GM19455 (cell line): ENCODE measurements around the gene SEC16B.

Source experiments
- ATAC-seq: cut with Tn5 transposase; IDR thresholded peaks from one replicate; pipeline ENCODE4 v1.9.1; 2021; ENCODE audit not compliant: unreplicated experiment

SEC16B gene

DNA sequence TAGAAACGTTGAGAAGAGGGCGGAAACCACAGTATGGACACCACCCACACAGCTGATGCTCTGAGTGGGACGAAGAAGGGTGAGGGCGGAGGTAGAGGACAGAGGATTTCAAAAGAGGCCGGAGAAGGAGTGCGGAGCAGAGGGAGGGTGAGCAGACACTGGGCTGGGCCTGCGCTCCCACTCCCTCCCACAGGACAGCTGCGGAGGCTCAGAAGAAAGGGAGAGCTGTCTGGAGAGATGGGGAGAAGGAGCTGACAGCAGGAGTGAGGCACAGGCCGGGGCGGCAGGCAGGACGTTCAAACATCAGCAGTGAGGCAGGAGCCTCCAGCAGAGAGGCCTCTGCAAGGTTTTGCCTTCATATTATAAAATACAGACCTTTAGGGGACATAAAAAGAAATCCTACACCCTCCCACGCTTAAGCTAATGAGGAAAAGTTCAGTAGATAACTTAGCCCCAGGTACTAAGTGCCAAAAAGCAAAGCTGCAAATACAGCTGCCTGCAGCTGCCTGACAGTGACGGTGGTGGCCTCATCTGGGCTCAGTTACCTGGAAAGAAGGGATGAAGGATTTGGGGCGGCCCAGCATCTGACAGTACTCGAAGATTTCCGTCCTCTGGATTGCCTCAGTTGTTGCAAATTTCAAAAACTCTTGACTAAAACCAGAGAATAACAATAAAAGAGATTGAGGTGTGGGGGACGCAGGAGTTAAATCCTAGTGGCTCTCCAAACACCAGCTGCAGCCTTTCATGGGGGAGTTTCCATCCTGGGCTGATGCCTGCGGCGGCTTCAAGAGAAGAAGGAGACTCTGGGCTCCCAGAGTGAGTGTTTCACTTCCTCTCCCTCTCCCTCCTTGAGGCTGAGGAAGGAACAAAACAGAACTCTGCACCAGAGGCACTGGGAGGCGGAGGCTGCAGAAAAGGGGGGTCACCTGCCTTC, 25.6 kb downstream of the SEC16B start:
- ATAC-seq = no peak

DNA sequence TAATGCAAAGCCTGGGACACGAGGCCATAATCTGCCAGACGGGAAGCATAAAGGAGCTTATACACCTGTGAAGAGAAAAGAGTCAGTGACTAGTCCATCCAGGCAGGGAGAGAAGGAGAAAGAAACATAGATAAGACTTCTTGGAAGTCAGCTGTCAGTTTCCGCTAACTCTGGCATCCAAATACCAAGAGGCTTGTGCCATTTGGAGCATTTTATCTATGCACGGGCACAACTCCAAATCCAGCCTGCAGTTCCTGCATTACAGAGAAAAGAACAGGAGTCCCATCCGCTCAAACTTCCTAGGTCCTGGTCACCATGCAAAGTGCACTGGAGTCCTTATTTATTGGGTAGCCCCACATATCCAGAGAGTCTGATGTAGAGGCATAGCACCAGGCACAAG, 27.9 kb downstream of the SEC16B start:
- ATAC-seq = no peak

DNA sequence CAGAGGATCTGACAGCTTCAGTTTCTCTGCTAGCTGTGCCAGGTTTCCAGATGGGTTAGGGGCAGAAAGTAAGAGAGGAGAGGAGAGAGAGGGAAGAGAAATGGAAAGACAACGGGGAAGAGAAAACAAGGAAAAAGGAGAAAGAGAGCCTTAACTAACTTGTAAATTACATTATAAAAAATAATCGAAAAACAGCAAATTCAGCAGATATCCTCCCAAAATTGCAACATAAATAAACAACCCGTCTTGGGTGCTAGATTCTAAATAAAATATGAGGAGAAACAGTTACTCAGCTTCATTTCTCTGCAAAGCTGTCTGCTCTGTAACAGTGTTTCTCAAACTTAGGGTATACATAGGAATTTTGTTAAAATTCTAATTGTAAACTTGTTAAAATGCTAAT, 29.2 kb downstream of the SEC16B start:
- no peak for ATAC-seq

DNA sequence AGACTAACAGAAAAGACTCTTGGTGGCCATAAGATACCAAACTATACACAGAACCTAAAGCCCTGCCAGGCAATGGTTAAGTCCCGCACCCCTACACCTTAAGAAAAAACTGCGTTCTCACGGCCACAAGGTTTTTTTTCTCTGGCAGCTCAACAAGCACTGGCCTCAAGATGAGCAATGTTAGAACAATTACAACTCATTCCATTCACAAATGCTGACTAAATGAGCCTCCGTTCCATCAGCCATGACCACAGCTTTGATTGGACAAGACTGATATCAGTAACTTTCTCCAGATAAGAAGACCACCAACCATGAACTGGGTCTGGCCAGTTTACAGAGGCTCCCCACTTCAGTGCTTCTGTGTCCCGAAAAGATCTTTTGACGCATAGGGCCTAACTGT, 31.9 kb downstream of the SEC16B start:
- ATAC-seq = no peak

DNA sequence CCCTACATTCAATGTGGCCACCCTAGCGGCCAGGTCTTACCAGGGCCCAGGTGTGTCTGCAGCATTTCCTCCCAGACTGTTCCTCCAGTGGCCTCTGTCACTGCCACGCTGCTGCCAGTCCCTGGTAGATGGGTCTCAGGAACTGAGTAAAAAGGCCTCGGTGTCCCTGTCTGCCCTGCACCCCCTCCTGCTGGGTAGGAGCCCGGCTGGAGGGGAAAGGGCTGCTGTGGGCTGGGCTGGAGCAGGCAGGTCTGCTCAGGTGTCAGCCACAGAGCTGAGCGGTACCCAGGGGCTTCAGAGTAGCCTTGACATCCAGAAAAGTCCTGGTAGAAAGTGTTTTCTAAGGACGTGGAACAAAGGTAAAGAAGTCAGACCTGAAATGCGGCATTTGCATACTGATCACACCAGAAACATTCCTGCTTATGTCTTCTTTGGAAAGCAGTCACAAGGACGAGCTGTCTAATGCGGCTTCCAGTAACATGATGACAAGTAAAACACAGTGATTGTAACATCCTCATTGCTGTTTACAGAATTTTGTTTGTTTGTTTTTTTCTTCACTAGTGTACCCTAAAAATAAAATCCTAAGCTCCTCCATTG, 32.6 kb downstream of the SEC16B start:
- no peak for ATAC-seq

DNA sequence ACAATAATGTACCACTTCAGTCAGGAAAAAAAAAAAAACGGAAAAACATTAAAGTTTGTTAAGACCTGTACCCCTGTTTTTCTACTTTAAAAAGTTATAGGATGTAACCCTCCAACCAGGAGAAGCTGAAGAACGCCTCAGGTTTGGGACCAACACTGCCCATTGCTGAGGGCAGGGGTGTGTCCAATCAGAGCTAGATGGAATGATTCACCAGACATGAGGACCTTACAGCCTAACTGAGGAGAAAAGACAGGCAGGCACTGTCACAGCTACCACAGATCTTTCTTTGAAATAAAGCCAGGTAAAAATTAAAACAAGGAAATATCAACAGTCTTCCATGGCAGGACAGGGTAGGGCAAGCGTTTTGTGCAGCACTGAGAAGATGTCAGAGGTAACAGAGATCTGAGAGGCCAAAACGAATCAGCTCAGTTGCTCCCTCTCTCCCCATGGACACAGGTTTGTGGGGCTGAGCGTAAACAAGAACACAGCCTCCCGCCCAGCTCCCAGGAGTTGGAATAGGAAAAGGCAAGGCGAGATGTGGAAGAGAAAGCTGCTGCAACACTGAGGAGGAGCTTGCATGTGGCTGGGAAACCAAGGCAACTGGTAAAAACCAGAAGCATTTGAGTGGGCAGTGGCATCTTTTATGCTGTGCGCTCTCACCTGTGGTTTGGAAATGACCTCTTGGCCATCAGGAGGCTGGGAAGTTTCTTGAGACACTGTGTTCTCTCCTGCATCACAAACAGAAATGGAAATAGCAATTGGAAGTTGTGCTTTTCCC, 34.0 kb downstream of the SEC16B start:
- ATAC-seq = no peak

DNA sequence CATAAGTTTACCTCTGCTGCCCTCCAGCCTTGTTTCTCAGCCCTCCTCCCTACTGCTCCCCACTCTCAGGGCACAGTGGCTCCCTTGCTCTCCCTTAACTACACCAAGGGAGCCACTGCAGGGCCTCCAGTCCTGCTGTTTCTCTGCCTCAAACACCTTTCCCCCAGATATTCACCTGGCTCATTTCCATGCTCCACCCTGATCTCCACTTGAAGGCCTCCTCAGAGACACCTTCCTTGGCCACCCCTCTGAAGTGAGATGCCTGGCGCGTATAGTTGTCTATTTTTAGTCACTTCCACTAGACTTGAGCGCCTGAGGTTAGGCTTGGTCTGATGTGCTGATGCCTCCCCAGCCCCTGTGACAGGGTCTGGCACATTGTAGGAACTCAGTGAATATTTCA, 34.9 kb downstream of the SEC16B start:
- no peak for ATAC-seq

DNA sequence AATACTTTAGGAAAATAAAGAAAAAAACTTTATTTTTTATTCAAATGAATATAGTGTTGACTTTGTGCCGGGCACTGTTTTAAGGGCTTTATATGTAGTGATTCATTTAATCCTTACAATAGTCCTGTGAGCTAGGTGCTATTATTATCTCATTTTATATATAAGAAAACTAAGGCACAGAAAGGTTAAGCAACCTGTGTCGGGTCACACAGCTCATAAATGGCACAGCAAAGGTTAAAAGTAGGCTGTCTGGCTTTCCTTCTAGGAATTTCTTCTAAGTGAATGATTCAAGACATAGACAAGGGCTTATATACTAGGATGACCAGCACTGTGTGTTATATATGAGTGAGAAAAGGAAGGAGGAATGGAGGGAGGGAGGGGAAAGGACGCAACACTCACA, 35.4 kb downstream of the SEC16B start:
- no peak for ATAC-seq

DNA sequence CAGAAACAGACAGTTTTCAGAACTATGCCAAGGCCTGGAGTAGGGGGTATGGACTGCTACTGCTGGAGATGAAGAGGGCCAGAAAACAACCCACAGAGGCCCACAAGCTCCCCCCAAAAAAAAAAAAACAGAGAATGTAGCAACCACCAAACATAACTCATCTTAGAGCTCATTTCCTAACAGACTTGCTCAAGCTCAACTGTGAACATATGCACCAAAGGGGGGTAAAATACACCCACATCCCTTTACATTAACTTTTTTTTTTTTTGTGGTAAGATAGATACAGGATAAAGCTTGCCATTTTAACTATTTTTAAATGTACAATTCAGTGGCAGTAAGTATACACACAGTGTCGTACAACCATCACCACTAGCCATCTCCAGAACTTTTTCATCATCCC, 36.0 kb downstream of the SEC16B start:
- no peak for ATAC-seq

DNA sequence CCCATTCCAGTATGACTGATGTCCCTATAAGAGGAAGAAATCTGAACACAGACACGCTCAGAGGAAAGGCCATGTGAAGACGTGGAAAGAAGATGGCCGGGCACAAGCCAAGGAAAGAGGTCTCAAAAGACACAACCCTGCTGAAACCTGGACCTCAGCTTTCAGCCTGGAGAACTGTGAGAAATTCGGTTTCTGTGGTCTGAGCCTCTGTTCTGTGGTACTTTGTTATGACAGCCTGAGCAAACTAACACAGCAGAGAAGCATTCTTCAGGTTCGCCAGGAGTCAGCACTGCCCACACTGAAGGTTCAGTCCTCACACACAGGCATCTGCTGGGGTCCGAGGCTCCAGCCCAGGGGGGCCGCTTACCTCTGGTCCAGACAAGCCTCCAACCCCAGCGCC, 37.7 kb downstream of the SEC16B start:
- ATAC-seq = no peak

DNA sequence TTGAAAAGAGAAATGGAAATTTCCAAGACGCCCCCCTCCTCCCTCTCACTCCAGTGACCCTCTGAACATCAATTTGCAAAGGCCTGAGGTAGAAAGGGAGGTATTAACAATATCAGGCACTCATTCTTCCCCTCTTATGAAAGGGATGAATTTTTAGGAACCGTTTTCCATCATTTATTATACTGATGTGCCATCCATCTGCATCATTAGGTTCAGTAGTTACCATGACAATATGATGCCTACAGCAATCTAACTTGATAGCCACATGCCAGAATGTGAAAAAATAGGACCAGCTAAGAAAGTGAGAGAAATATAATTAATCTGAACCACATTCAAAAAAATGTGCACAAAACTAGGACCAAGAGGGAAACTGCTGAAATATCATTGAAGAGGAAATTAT, 40.9 kb downstream of the SEC16B start:
- no peak for ATAC-seq

DNA sequence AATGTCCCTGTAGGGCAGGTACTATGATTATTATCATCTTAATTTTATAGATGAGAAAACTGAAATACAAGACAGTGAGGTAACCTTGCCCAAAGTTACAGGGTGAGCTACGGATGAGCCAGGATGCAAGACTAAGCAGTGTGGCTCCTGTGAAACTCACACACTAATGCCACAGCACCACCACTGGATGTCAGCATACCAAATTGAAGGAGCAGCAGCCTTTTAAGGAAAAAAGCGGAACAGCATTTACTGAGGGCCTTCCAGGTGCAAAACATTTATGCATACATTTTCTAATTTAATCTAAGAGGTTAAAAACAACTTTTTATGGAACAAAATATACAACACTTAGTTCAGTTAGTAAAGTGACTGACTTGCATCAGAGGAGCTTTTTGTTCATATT, 41.7 kb downstream of the SEC16B start:
- no peak for ATAC-seq

DNA sequence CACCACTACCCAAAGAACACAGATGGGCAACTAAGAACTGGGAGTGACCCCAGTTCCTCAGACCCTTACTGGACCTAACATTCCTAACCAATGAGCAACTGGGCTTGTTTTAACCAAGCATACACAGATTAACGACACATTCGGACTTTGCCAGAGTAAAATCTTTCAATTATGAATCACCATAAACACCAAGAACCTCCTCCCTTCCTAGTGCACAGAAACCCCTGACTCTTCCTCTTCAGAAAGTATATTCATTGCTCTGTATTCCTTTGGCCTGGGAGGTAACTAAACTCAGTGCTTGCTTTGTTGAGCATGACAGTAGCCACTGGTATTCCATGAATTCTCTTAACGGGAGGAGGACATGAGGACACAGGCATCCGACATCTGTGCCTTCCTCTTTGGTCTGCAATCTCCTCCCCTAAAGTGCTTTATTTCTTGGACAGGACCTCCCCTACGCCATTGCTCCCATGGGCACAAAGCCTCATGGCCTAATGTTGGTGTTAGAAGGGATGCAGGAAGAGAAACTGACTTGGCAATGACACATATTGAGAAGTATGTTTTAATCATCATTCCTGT, 42.7 kb downstream of the SEC16B start:
- no peak for ATAC-seq

DNA sequence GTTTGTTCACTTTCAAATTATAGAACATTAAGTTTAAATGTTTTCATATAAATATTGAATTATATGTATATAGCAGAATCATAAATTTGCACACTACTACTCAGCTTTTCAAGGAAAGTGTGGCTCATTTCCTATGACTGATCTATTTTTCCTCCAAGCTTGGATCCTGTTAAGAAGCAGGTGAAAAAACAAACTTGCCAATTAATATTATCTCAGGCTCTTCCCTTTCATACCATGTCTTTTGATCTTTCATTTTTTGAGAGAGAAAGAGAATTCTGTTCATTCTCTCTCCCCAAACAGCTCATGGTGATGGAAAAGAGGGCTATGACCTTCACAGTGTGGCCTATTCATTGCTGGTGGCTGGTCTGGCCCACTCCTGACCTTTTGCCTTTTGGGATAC, 43.7 kb downstream of the SEC16B start:
- no peak for ATAC-seq

DNA sequence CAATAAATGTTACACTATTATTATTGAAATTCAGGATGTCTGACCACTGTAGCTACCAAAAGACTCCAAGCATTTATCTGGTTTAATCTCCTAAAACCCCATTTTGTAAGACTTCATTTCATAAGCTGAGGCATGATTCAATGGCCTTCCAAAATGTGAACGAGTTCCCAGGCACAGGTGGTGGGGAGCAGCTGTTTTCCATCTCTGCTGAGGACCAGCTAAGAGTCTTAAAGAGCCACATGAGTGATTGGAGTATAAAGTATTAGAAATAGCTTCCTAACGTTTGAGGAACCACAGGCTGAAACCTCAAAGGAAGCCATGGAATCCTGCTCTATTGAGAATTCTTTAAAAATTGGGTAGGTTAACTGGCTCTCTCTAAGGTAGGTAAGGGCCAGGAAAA, 44.9 kb downstream of the SEC16B start:
- no peak for ATAC-seq

DNA sequence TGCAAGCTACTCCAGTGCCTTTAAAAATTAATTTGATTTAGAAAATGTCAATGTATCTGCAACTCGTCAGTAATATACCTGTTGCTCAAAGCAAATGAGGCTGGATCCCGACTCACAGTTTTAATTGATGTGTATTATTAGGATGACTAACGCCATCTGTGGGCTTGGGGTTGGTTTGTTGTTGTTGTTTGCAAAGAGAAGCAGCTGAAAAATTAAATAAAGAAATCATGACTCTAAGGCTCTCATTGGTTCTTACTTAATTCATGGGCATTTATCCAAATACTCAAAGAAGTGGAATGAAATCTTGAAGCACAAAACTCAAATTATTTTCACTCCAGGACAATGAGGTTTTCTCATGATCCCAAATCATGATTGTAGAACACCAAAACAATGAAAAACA, 46.4 kb downstream of the SEC16B start:
- ATAC-seq = no peak

DNA sequence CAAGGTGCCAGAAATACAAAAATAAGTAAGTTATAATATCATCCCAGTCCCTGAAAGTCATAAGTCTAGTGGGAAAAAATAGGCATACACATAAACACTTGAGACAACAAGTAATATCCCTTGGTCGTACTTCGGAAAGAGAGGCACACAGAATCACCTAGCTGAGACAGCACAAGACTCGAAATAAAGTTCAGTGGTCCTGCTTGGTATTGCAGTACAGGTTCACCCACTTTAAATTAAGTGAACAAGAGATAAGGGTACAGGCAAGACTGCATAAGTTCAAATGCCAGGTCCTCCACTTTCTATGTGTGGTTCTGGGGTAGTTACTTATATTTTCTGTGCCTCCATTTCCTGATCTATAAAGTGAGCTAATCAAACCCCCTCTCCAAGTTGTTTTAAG, 47.6 kb downstream of the SEC16B start:
- no peak for ATAC-seq

DNA sequence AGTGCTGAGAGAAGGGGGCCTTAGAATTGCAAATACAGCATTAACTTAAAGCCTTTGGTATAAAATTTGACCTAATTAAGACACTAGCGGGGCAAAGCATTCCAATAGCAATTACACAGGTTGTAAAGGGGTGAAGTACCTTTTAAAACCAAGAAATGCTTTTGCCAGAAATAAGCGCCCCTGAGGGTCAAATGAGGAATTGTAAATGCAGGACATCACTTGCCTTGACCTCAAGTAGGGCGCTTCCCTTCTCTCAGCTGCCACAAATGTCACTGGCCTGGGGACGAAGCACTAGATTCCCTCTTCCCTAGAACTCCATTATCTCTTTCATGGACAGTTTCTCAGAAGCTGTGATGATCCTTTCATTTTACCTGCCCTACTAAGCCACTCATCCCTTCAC, 48.3 kb downstream of the SEC16B start:
- no peak for ATAC-seq

DNA sequence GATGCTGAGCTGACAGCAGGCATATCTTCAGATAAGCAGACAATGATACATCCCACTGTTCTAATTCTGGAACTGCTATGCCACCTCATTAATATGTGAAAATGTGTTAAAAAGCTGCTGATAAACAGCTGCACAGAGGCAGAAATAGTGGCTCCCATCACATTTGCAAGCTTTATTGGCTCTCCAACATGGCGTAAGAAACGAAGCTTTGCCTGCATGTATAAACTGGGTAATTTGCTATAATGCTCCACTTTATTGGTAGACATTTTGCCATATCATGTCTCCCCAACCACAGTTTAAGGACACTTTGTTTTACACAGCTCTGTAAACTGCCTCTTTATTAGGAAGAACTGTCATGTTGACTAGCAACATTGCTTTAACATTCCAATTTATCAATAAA, 49.8 kb downstream of the SEC16B start:
- no peak for ATAC-seq

DNA sequence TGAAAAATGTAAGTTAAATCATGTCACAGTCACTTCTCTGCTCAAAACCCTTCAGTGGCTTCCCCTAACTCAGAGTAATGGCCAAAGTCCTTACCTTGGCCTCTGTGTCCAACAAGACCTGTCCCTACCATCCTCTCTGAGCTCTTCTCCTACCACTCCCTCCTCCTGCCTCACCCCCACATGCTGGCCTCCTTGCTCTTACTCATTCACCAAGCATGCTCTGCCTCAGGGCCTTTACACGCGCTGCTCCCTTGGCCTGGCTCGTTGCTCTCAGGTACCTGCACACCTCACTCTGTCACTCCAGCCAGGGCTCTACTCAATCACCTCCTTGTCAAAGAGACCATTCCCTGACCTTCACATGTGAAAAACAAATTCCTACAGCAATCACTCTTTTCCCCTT, 54.2 kb downstream of the SEC16B start:
- ATAC-seq = no peak

DNA sequence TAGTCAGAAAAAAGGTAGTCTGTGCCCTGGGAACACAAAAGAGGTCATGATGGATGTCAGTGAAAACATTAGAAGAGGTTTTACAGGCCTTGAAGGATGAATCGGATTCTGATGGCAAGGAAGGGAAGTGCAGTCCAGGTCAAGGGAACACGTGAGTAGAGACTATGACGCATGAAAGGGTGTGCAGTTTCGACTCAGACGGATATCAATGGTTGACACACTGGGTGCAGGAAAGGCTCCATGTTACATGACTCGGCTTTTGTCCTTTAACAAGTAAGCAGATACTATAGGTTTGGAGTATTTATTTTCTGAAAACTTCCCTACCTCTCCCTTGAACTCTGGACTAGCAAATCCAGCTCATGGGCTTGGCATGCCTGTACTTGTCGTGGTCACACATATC, 55.3 kb downstream of the SEC16B start:
- ATAC-seq = no peak
